Measurements from ENCODE around the gene SLC25A33.
"Not testable (repeated sequence)": the region's sequence is repeated elsewhere in the genome, so short reads cannot be mapped to it uniquely, and the experiment has no call there.

Gene SLC25A33

DNA sequence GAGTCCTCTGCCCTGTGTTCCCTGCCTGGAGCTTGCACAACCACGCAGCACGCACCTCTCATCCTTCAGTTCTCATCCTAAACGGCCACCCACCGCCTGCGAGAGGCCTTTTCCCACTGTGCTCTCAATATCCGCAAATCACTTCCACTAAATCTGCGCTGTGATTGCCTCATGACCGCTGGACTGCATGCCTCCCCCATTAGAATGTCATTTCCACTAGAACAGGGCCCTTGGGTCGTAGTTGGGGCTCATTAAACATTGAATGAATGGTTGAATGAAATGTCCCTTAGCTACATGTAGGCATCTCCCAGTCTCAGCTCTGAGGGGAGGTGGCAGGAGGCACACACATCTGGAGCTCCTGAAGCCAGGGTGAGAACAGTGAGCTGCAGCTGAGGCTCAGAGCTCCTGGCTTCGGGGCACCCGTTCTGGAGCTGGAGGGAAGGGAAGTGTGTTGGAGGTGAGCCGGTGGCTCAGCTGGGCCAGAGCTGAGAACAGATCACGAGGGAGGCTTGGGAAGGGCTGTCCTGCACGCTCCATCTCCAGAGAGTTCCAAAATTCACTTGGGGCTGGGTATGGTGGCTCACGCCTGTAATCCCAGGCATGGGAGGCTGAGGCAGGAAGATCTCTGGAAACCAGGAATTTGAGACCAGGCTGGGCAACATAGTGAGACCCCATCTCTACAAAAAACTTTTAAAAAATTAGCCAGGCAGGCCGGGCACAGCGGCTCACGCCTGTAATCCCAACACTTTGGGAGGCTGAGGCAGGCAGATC is 79.8 kb downstream of the SLC25A33 start:
- DNase-seq (ENCODE audit: low spot score) (no peak), FAIRE-seq (no peak)

DNA sequence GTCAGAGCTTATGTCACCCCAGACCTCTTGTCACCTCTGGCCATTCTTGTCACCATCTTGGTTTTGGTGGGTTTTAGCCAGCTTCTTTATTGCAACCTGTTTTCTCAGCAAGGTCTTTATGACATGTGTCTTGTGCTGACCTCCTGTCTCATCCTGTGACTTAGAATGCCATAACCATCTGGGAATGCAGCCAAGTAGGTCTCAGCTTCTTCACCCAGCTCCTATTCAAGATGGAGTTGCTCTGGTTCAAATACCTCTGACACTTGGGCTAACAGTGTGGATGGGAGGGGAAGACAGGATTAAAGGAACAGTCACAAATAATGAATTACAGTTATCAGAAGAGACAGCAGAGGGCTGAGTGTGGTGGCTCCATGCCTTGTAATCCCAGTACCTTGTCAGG is 81.8 kb downstream of the SLC25A33 start:
- FAIRE-seq (no peak), DNase-seq (ENCODE audit: low spot score) (no peak)

GRCh38 chr1:9624081-9624480 is 84.8 kb downstream of the SLC25A33 start:
- no peak for DNase-seq (ENCODE audit: low spot score)
- FAIRE-seq = no peak

GRCh38 chr1:9625030-9625429 is 85.8 kb downstream of the SLC25A33 start:
- not testable (repeated sequence) for FAIRE-seq; DNase-seq (ENCODE audit: low spot score)

- FAIRE-seq (no peak), DNase-seq (ENCODE audit: low spot score) (no peak)
These were observed 86.9 kb downstream of the SLC25A33 start for GRCh38 chr1:9626201-9626608.

DNA sequence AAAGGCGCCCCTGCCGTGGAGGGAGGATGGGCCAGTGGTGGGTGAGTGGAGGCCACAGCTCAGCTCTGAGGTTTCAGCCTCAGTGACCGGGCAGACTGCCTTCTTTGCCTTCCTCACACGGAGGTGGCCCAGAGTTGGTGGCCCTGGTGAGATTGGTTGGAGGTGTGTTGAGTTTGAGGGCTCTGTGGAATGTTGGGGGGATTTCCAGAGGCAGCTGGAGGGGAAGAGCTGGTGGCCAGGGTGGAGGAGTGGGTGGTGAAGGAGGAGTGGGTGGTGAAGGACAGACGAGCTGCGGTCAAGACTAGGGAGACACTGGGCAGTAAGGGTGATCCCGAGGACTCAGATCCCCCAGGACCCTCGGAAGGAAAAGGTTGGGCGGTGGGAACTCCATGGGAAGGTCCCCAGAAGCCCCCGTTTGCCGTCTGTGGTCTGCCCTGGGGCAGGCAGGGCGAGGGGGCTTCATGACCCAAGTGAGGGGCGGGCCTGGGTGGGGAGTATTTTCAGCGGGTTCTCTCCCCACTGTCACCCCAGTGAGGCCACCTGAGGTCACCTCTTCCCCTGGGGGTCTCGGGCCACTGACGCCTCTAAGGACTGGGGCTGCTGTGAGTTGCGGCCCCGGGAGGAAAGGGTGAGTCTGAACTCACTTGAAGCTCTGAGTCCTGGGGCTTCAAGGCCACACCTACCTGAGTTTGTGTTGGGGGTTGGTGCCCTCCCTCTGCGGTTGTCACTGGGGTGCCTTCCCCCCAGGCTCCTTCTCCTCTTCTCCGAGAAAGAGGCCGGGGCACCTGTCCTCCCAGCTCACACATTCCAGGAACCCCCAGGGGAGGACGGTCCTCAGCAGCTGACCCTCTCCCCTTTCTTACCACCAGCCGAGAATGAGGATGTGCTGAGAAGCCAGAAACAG is 89.5 kb downstream of the SLC25A33 start:
- DNase-seq (ENCODE audit: low spot score) (no peak), FAIRE-seq (no peak)

- FAIRE-seq (no peak), DNase-seq (ENCODE audit: low spot score) (no peak)
These were observed 90.4 kb downstream of the SLC25A33 start for GRCh38 chr1:9629445-9630201.

DNA sequence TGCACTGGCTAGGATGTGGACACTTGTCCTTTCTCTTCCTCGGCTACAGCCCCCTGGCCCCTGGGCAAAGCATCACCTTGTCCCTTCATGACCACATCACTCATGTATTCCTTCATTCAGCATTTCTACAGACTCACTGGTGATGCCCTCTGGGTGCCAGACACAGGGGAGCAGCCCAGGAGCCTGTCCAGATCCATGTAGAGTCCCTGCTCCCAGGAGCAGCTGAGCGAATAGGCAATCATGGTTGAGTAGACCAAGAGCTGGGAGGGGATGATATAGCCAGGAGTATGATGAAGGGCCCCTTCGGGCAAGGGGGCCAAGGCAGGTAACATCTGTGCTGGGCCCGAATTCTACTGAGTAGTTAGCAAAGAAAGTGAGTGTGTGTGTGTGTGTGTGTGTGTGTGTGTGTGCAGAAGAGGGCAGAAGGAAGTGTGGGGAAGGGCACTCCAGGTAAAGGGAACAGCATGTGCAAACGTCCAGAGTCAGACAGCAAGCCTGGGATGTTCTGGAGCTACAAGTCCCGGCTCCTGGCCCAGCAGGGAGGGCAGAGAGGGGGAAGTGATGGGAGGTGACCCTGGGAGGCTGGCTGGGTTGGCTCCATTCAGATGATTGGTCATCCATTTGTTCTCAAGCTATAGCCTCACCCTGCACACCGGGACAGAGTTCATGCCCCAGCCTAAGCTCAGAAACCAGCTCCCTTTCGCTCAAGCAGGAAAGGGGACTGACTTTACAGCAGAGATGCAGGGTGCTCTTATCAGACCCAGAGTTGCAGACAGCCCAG is 91.3 kb downstream of the SLC25A33 start:
- DNase-seq (ENCODE audit: low spot score) (no peak), FAIRE-seq (no peak)

GRCh38 chr1:9631613-9632012 is 92.3 kb downstream of the SLC25A33 start:
- DNase-seq (ENCODE audit: low spot score) (no peak), FAIRE-seq (no peak)

DNA sequence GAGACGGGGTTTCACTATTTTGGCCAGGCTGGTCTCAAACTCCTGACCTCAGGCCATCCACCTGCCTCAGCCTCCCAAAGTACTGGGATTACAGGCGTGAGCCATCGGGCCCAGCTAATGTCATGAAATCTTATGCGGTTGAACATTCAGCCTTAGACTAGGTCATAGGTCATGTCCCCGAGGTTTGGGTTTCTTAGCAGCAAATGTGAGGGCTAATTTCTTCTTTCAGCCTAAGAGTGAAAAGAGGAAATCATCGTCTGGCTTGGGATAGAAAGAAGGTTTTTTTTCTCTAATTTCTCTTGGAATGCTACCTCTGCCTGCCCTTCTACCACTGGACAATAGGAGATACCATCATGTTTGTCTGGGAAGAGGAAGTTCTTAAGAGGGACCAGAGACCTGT is 94.2 kb downstream of the SLC25A33 start:
- no peak for DNase-seq (ENCODE audit: low spot score)
- FAIRE-seq = no peak

DNA sequence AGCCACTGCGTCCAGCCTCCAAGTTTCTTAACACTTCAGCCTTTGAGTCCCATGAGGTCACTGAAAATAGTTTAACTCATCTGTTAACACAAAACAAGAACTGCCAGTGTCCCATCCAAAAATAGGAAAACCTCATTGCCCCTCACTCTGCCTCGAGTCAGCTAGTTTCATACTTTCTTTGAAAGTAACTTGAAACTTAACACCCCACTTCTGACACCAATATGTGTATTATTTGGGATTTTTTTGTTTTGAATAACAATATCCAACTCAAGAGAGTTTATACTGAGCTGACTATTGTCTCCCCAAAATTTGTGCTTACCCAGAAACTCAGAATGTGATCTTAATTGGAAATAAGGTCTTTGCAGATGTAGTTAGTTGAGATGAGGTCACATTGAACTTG is 95.3 kb downstream of the SLC25A33 start:
- DNase-seq (ENCODE audit: low spot score) (no peak), FAIRE-seq (no peak)
